Activated T-helper 9 cell treated with anti-CD3 and anti-CD28 coated beads, Interleukin-2, amount 50 U/mL, for 16 hours (primary cell): ENCODE results near the gene EPOP.
A peak's percentile ranks its signal among the peaks of the same experiment; 100 is the strongest.

ENCODE experiments used
- DNase-seq: peaks from one replicate; pipeline ENCODE4 v3.0.0-alpha.2; 2020; ENCODE audit warnings: low read depth

The EPOP gene

DNA sequence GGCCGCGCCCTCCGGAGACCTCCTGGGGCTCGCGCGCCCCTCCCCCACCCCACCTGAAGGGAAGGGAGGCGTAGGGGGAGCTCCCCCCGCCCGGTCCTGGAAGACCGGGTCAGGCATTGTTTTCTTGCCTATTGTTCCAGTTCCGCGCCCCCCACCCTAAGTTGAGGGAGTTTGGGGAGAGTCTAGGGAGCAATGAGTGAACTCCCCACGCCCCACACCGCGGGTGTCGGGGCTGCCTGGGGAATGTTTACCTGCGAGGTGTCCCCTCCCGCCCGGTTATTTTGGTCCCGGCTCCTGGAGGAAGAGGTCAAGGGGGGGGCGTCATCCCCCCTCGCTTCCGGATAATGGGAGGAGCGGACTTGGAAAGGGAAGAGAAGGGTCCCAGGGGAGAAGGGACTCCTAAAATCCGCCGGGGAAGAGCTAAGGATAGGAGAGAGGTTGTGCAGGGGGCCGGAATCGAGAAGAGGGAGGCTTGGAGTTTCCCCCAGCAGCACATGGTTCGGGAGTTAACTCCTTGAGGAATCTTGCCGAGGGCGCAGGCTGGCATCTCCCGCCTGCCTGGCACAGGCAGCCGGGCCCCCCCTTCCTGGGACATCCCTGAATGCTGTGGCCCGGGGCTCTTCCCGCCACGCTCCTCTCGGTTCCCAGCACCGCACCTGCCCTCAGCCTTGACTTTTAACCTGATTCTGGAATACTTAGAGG, 31.2 kb upstream of the EPOP start:
- DNase-seq: peak; percentile 11

- DNase-seq: no peak
Observed at GRCh38 chr17:38705523-38705802, 30.7 kb upstream of the EPOP start.

DNA sequence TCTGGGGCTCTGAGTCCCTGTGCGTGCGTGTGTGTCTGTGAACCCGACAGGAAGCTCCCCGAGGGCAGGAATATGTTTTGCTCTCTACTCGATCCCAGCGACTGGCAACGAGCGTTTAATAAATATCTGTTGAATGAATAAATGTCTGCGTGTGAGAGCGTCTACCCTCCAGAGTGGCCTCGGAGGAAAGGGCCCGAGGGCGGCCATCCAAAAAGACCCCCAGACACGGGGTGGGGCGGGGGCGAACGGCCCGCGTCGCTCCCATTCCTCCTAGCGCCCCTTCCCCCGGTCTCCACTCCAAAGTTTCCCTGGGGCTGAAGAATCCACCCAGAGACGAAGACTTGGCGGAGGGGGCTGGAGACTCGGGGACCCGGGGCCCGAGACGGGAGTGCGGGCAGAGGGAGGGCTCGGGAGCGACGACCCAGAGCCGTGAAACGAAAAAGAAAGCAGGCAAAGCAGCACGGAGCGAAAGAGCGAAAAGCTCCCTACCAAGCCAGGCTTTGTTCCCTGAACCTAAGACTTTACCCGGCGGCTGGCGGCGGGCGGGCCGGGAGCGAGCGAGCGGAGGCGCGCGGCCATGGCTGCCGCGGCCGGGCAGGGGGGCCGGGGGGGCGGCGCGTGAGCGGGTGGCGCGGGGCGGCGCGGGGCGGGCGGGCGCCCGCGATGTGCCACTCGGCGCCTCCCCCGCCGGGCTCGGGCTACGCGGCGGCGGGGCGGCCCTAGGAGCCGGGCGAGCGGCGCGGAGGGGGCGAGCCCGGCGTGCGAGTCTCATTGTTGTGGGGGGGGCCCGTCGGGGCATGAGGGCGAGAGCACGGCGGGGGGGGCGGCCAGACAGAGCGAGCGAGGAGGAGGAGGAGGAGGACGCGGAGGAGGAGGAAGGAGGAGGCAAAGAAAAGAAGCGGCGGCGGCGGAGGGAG, 30.1 kb upstream of the EPOP start, which contains the start of gene MLLT6:
TSS of gene MLLT6 (plus strand) at position 668 of the 917 bp plus-strand sequence. CDS start 360 bp downstream, outside the sequence.
- DNase-seq: peak; percentile 68

- DNase-seq: peak; percentile 74
Observed at GRCh38 chr17:38703742-38704605, 29.2 kb upstream of the EPOP start.

DNA sequence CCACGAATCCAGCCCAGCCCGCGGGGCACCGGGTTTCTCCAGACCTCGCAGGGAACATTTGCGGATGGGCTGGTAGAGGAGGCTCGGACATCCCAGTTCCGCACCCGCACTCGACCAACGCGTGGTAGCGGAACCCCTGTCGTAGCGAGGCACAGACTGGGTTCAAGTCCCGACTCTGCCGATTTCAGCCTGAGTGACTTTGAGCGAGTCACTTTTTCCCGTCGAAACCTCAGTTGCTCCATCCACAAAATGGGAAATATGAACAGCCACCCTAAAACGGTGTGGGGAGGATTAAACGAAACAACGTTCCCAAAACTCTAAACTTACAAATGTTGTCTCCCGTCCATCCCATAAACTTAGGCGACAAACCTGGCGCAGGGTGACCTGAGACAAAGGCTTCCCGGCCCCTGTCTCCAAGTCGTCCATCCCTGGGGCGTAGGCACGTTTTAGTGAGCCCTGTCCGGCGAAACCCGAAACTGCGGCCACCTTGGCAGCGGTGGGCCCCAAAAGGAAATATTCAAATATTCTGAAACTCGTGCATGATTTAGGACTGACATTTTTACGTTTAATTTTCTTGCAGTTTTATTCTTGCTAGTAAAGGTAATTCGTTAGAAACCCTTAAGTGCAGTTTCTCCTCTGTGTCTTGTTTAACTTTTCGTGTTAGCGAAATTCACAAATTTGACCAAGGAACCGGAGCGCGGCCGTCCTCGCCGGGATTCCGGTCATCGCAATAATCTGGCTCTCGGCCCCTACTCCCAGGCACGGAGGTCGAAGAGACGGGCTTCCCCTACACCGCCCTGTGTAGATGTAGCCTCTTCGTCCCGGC, 28.4 kb upstream of the EPOP start:
- DNase-seq: no peak

DNA sequence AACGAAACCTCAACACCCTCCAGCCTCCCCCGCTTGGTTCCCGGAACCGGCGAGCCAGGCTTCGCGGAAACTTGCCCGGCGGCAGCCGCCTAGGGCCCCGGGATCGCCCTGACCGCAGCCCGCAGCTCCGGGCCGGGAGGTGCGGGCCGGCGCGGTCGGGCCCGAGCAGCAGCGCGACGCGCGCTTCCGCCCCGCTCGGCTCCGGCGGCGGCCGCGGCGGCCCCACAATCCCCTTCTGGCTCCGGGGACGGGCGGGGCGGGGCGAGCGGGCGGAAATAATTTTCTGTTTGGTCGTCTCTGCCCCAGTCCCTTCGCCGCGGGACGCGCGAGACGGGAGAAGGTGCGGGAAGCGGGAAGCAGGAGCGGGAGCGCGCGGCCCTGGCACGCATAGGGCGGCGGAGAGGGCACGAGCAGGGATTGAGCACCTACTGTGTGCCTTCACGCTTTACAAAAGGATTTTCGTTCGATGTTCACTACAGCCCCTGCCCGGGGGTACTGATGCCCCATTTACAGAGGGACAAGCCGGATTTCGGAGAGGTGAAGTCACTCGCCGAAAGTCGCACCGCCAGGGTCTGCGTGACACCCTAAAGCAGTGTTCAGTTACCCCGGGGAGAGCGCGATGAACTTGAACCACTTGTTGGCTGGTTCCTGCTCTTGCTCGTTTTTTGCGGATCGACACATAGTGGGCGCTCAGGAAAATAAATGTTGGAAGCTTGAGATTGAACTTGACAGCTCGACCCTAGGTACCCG, 27.6 kb upstream of the EPOP start:
- DNase-seq: peak; percentile 72

GRCh38 chr17:38701504-38702165, 26.9 kb upstream of the EPOP start:
- peak; percentile 69 for DNase-seq

DNA sequence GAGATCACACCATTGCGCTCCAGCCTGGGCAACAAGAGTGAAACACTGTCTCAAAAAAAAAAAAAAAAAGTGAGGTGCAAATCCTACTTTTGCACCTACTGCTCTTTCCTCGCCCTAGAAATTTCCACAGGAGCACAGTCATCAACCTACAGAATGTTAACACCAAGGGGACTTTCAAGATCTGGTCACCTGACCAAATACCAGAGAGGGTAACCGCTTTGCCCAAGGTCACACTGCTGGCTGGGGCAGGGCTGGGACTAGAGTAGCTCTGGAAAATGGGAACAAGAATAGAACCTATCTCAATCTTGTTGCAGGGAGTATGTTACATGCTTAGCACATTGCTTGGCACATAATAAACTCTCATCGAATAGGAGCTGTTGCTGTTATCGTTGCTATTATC, 24.0 kb upstream of the EPOP start:
- DNase-seq: no peak

DNA sequence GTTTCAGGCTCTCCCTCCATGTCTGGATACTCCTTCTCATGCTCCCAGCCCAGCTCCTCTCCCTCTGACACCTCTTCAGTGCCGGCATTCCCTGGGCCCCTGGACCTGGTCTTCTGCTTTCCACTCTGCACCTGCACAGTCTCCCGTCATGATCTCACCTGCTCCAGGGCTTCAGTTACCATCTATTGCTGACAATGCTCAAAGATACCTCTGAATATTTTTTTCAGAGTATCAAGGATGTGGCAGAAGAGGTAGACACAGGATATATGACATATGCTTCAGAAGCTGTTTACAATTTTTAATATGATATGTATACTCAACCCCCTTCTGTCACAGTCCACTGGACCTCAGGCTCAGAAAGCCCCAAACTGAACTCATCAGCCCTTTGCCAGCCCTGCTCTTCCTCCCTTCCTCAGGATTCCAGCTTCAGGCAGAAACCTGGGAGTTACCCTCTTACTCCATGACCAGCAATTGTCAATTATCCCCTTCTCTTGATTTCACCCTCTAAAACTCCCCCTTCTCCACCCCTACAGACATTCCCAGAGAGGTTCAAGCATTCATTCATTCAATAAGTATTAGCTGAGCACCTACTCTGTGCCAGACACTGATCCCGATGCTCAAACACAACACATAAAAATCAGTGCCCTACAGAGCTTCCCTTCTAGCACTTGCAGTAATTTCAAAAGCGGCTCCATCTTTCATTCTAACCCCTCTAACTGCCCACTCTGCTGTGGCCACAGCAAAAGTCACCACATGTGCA, 22.5 kb upstream of the EPOP start:
- DNase-seq: no peak

- no peak for DNase-seq
Observed at GRCh38 chr17:38693700-38694329, 19.1 kb upstream of the EPOP start.

DNA sequence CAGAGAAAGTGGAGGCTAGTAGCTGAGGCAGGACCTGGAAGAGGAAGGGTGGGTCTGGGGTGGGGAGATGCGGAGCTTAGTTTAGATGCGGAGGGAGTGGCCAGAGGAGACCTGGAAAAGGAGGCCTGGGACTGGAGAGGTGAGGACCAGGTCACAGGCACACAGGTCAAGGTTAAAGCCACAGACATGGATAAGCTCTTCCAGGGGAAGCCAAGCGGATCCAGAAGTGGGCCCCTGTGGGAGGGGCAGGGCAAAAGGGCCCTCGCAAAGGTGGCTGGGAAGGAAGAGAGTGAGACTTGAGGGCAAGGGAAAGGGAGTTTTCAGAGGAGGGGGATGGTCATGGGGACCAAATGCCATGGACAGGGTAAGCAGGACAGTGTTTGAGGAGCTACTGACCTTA, 16.4 kb upstream of the EPOP start:
- no peak for DNase-seq

DNA sequence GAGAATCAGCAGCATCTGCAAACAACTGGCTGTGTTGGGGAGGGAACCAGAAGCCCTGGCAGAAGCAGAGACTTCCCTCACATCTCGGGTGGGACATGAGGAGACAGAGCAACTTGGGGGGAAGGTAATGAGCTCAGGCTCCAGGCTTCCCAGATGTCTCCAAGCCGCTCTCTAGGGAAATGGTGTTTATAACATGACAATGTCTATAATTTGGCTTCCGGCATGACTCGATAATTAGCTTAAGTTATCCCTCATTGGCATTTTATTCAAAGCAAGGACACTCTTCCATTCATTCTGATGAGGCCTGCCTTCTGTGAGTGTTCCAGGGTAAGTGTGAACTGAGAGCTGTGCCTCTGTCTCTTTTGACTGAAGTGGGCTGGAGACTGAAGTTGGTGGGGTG, 15.6 kb upstream of the EPOP start:
- no peak for DNase-seq

DNA sequence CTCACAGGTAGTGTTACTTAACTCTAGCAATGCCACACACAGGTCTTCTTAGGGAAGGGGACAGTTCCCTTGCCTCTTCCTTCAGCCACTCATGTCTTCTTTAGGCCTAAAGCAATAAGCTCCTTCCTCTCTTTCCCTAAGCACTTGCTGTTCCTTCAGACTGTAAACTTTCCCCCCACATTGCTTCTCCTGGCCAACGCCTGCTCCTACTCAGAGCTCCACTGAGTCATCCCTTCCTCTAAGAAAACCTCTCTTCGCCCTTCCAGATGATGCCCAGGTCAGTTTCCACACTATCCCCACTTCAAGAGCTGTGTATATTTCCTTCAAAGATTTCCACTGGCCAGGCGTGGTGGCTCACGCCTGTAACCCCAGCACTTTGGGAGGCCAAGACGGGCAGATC, 12.5 kb upstream of the EPOP start:
- no peak for DNase-seq

- no peak for DNase-seq
Observed at GRCh38 chr17:38685491-38685890, 10.7 kb upstream of the EPOP start.

DNA sequence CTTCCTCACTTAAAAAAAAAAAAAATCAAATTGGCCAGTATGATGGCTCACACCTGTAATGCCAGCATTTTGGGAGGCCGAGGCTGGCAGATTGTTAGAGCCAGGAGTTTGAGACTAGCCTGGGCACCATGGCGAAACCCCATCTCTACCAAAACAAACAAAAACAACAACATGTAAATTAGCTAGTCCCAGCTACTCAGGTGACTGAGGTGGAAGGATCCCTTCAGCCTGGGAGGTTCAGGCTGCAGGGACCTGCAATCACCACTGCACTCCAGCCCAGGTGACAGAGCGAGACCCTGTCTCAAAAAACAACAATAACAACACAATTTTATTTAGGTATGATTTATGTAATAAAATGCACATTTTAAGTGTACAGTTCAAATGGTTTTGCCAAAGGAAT, 6.3 kb upstream of the EPOP start:
- DNase-seq: no peak

DNA sequence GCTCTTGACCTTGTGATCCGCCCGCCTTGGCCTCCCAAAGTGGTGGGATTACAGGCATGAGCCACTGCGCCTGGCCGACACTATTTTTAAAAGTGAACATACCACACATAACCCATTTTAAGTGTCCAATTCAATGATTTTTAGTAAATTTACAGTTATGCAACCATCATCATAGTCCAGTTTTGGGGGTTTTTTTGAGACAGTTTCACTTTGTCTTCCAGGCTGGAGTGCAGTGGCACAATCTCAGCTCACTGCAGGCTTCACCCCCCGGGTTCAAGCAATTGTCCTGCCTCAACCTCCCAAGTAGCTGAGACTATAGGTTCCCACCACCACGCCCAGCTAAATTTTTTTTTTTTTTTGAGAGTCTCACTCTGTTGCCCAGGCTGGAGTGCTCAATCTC, 3.1 kb upstream of the EPOP start:
- no peak for DNase-seq

DNA sequence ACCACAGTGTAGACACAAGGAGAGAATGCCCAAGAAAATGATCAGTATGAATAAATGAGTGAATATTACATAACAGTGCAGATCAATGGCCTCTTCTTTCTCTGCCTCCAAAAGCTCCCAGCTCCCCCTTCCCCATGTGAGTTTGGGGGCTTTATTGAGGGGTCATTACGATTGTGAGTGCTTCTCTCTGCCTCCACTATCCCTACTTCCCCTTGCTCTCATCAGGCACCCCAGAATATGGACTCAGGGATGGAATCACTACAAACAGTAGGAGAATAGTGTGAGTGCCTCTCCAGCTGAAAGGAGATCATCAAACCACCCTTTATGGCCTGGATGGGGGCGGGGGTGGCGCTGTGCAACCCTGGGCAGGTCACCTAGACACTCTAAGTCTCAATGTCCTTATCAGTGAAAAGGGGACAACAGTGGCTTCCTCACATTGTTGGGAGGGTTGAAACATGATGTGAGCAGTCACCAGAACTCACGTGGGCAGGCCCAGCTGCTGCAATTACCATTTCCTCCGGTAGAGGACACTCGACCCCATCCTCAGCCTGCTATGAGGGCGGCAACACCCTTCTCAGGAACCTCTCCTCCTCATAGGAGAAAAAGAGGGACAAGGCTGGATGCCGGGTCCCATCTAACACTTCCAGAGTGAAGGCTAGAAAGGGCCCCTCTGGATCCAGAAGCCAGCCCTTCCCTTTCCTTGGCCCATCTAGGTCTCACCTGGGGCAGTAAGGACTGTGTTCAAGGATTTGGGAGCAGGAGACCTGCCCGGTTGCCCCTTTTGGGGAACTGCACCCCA, 2.1 kb upstream of the EPOP start:
- DNase-seq: peak; percentile 68

DNA sequence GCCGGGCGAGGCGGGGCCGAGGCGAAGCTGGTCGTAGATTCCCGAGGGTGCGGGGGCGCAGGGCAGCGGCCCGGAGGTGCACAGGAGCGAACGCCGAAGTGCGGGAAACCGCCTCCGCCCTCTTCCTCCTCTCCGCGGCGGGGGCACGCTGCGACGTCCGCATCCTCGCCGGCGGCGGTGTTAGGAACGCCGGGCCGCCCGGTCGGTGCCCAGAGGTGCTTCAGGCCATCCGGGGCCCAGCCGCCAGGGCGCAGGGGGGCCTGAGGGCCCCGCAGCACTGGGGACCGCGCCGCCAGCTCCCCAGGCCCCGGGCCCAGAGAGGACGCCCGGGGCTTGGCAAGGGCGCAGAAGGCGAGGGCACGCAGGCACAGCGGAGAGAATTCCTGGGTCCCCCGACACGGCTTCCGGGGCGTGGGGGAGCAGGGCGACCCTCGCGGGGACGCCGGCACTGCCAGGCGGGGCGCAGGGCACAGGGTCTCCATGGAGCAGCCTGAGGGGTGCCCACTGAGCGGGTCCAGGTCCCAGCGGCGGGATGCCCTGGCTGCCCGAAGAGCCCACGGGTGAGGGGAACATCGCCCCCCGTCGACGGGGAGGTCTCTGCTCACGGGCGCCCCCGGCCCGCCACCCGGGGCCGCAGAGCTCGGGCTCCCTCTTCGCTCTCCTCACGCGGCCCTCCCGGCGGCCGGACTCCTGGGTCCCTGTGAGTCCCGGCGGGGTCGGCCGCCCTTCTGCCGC, 576 bp downstream of the EPOP start:
- peak; percentile 13 for DNase-seq
